Liver (tissue), 9 donors: ENCODE data around the gene ZNF160. TPM values are rescaled to one million over a fixed set of nuclear protein-coding genes. Genes with fewer than 3 reads are reported as not detected.
"Not testable (repeated sequence)": the region's sequence is repeated elsewhere in the genome, so short reads cannot be mapped to it uniquely, and the experiment has no call there.

Experiments used
- DNase-seq: peaks from one replicate; pipeline ENCODE4 v3.0.0-alpha.2; 2017; ENCODE audit warnings: low spot score
- H3K27ac ChIP-seq, 2 donors: one replicate each; pipeline ENCODE4 v1.7.0; 2013; ENCODE audit warnings: inconsistent platforms in 2 of 2, low read length in 2 of 2, control low read depth in 1 of 2, low read depth in 1 of 2, mild to moderate bottlenecking in 1 of 2
- H3K27me3 ChIP-seq, 4 donors: one replicate each; pipeline versions ENCODE4 v1.6.1 to v1.7.0; 2013; ENCODE audit warnings: low read length in 3 of 4, inconsistent platforms in 1 of 4, mild to moderate bottlenecking in 1 of 4, moderate library complexity in 1 of 4; ENCODE audit not compliant: control insufficient read depth in 4 of 4, insufficient read depth in 4 of 4
- H3K36me3 ChIP-seq, 4 donors: one replicate each; pipeline versions ENCODE4 v1.6.1 to v1.7.0; 2013; ENCODE audit warnings: low read length in 3 of 4, mild to moderate bottlenecking in 3 of 4, low read depth in 1 of 4, moderate library complexity in 1 of 4; ENCODE audit not compliant: control insufficient read depth in 4 of 4, insufficient read depth in 3 of 4
- H3K4me1 ChIP-seq, 4 donors: one replicate each; pipeline versions ENCODE4 v1.6.1 to v1.7.0; 2013; ENCODE audit warnings: low read length in 3 of 4, mild to moderate bottlenecking in 3 of 4, moderate library complexity in 1 of 4; ENCODE audit not compliant: control insufficient read depth in 4 of 4, insufficient read depth in 4 of 4
- H3K4me3 ChIP-seq, 3 donors: one replicate each; pipeline versions ENCODE4 v1.6.1 to v1.7.0; 2013; ENCODE audit warnings: low read length in 3 of 3, control low read depth in 1 of 3, low read depth in 1 of 3, mild to moderate bottlenecking in 1 of 3
- H3K9ac ChIP-seq, 2 donors: one replicate each; pipeline ENCODE4 v1.7.0; 2013; ENCODE audit warnings: low read length in 2 of 2, mild to moderate bottlenecking in 2 of 2, moderate library complexity in 2 of 2, control low read depth in 1 of 2, low read depth in 1 of 2
- H3K9me3 ChIP-seq, 4 donors: one replicate each; pipeline versions ENCODE4 v1.6.1 to v1.7.0; 2013; ENCODE audit warnings: low read length in 3 of 4; ENCODE audit not compliant: control insufficient read depth in 4 of 4
- EGR1 ChIP-seq, 2 donors: IDR thresholded peaks; 2 replicates each; pipeline ENCODE4 v1.6.1; 2016 to 2018; ENCODE audit warnings: antibody characterized with exemption in 2 of 2, low read depth in 2 of 2
- FOXA1 ChIP-seq: IDR thresholded peaks from 2 replicates; pipeline ENCODE4 v1.6.1; 2016; ENCODE audit warnings: antibody characterized with exemption
- FOXA2 ChIP-seq: IDR thresholded peaks from 2 replicates; pipeline ENCODE4 v1.6.1; 2016; ENCODE audit warnings: antibody characterized with exemption
- GABPA ChIP-seq, 2 donors: IDR thresholded peaks in 1 of 2; conservative IDR thresholded peaks in 1 of 2; 2 replicates each; pipeline ENCODE4 v1.6.1; 2016; ENCODE audit warnings: antibody characterized with exemption in 2 of 2, mild to moderate bottlenecking in 1 of 2, moderate library complexity in 1 of 2
- HNF4A ChIP-seq, 2 donors: conservative IDR thresholded peaks; 2 replicates each; pipeline ENCODE4 v1.6.1; 2016; ENCODE audit warnings: antibody characterized with exemption in 2 of 2, mild to moderate bottlenecking in 2 of 2
- HNF4G ChIP-seq: IDR thresholded peaks from 2 replicates; pipeline ENCODE4 v1.6.1; 2016; ENCODE audit warnings: antibody characterized with exemption
- MAX ChIP-seq: IDR thresholded peaks from 2 replicates; pipeline ENCODE4 v1.6.1; 2016; ENCODE audit warnings: antibody characterized with exemption
- NR2F2 ChIP-seq: IDR thresholded peaks from 2 replicates; pipeline ENCODE4 v1.6.1; 2016; ENCODE audit warnings: antibody characterized with exemption
- RAD21 ChIP-seq, 2 donors: IDR thresholded peaks; 2 replicates each; pipeline ENCODE4 v1.6.1; 2016; ENCODE audit warnings: antibody characterized with exemption in 2 of 2, mild to moderate bottlenecking in 2 of 2
- SP1 ChIP-seq: IDR thresholded peaks from 2 replicates; pipeline ENCODE4 v1.6.1; 2018; ENCODE audit warnings: antibody characterized with exemption, mild to moderate bottlenecking
- TAF1 ChIP-seq: conservative IDR thresholded peaks from 2 replicates; pipeline ENCODE4 v1.6.1; 2016; ENCODE audit warnings: antibody characterized with exemption, mild to moderate bottlenecking
- YY1 ChIP-seq: IDR thresholded peaks from 2 replicates; pipeline ENCODE4 v1.6.1; 2016; ENCODE audit warnings: antibody characterized with exemption, mild to moderate bottlenecking
- ZBTB33 ChIP-seq: IDR thresholded peaks from 2 replicates; pipeline ENCODE4 v1.6.1; 2016; ENCODE audit warnings: antibody characterized with exemption
- WGBS: extraction: QIAGEN DNeasy Blood & Tissue Kit; methylation state at CpG from one replicate; pipeline ENCODE4 v1.1.7; 2013; 5-methylcytosine and 5-hydroxymethylcytosine counted together
- polyA plus RNA-seq, 2 donors: library from polyadenylated mRNA; stranded (reverse) in 1 of 2; unstranded in 1 of 2; fragments of 200-250 nt in 1 of 2; fragments of >200 nt in 1 of 2; fragmentation: Nextera tagmentation in 1 of 2; extraction: Ambion mirVana in 1 of 2; gene quantifications; one replicate each; pipeline versions ENCODE4 v1.2.1 to v1.2.3, GENCODE V29; 2013 to 2015
- total RNA-seq, 2 donors: library from RNA; depleted of rRNA; stranded (reverse); fragments of >200 nt; gene quantifications; one replicate each; pipeline ENCODE4 v1.2.3, GENCODE V29; 2014
- TF ChIP-seq, protein P1 (sequence below): IDR thresholded peaks from 2 replicates; pipeline ENCODE4 v1.6.1; 2016; ENCODE audit warnings: antibody characterized with exemption
- TF ChIP-seq, protein P2 (sequence below): IDR thresholded peaks from 2 replicates; pipeline ENCODE4 v1.6.1; 2016; ENCODE audit warnings: antibody characterized with exemption, mild to moderate bottlenecking
- donor health status: healthy.
- donor health status: healthy.
- donor health status: healthy.
- donor health status: healthy.
- donor health status: healthy.

Gene ZNF160
- total and polyA plus RNA-seq, 4 donors: 6.3 to 30.1 (median 8.0) TPM

DNA sequence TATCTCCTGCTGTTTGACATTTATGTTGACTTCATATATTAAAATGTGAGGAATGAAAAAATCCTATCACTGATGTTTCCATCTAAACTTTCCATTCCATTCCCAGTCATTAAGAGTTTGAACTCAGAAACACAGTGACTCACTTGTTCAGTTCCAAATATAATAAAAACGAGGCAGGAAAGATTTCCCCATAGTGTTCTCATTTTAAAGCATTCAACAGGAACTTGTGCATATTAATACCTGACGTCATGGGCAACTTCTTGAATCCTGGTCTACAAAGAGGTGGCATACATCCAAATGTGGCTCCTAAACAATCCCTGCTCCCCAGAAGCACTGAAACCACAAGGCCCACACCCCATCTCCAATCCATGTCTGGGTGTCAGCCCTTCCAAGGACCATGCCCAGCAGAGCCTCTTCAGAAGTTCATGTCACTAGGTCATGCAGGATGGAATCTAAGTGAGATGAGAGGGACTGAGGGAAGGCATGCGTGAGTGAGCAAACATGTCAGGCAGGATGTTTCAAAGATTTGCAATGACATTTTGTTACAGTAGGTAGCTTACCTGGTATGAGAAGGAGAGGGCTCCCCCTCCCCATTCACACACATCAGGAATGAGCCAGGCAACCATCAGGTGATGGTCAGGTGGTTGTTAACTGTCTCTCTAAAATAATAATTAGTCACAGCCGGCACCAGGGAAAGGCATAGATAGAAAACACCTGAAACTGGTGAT, 68.1 kb downstream of the ZNF160 start:
- 63% methylated on average over 4 of the region's 4 CpGs for WGBS
- no peak overlapping the region for H3K4me3 ChIP-seq
- peaks cover 0 to 8% (median 1%) of the 10 kb centered on the region in 4 donors for H3K27me3 ChIP-seq
- no peak for DNase-seq
- no peaks in the 10 kb centered on the region for H3K36me3 ChIP-seq
- H3K9me3 ChIP-seq: peaks cover 17 to 65% (median 19%) of the 10 kb centered on the region in 4 donors
- H3K4me1 ChIP-seq: no peaks in the 10 kb centered on the region
- TF ChIP-seq, protein P1, sequence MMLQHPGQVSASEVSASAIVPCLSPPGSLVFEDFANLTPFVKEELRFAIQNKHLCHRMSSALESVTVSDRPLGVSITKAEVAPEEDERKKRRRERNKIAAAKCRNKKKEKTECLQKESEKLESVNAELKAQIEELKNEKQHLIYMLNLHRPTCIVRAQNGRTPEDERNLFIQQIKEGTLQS: no peak
- H3K9ac ChIP-seq: no peak overlapping the region
- no peak overlapping the region for H3K27ac ChIP-seq

GRCh38 chr19:53034054-53034453, 69.2 kb downstream of the ZNF160 start:
- H3K36me3 ChIP-seq: no peaks in the 10 kb centered on the region
- H3K4me1 ChIP-seq: no peaks in the 10 kb centered on the region
- DNase-seq: no peak
- peaks cover 16 to 58% (median 22%) of the 10 kb centered on the region in 4 donors for H3K9me3 ChIP-seq
- TF ChIP-seq, protein P1: no peak
- TF ChIP-seq FOXA2: no peak
- no peak for TF ChIP-seq TAF1
- TF ChIP-seq GABPA (IDR thresholded peaks at IDR 0.05 in 1 of 2, conservative IDR thresholded peaks at IDR 0.05 in 1 of 2): no peak
- no peak for TF ChIP-seq HNF4A (conservative IDR thresholded peaks at IDR 0.05)
- no peak for TF ChIP-seq FOXA1
- no peak for TF ChIP-seq SP1
- no peak for TF ChIP-seq RAD21 (IDR thresholded peaks at IDR 0.05)
- TF ChIP-seq NR2F2: no peak
- TF ChIP-seq ZBTB33: no peak
- no peak for TF ChIP-seq HNF4G
- TF ChIP-seq YY1: no peak
- TF ChIP-seq, protein P2, sequence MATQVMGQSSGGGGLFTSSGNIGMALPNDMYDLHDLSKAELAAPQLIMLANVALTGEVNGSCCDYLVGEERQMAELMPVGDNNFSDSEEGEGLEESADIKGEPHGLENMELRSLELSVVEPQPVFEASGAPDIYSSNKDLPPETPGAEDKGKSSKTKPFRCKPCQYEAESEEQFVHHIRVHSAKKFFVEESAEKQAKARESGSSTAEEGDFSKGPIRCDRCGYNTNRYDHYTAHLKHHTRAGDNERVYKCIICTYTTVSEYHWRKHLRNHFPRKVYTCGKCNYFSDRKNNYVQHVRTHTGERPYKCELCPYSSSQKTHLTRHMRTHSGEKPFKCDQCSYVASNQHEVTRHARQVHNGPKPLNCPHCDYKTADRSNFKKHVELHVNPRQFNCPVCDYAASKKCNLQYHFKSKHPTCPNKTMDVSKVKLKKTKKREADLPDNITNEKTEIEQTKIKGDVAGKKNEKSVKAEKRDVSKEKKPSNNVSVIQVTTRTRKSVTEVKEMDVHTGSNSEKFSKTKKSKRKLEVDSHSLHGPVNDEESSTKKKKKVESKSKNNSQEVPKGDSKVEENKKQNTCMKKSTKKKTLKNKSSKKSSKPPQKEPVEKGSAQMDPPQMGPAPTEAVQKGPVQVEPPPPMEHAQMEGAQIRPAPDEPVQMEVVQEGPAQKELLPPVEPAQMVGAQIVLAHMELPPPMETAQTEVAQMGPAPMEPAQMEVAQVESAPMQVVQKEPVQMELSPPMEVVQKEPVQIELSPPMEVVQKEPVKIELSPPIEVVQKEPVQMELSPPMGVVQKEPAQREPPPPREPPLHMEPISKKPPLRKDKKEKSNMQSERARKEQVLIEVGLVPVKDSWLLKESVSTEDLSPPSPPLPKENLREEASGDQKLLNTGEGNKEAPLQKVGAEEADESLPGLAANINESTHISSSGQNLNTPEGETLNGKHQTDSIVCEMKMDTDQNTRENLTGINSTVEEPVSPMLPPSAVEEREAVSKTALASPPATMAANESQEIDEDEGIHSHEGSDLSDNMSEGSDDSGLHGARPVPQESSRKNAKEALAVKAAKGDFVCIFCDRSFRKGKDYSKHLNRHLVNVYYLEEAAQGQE: no peak
- TF ChIP-seq EGR1 (IDR thresholded peaks at IDR 0.05; ENCODE audit: low read depth in 2 of 2): no peak
- TF ChIP-seq MAX: no peak
- peaks cover 0 to 8% (median 1%) of the 10 kb centered on the region in 4 donors for H3K27me3 ChIP-seq
- no peak overlapping the region for H3K27ac ChIP-seq
- no peak overlapping the region for H3K9ac ChIP-seq
- no peak overlapping the region for H3K4me3 ChIP-seq
- 90% methylated on average over 2 of the region's 2 CpGs for WGBS

DNA sequence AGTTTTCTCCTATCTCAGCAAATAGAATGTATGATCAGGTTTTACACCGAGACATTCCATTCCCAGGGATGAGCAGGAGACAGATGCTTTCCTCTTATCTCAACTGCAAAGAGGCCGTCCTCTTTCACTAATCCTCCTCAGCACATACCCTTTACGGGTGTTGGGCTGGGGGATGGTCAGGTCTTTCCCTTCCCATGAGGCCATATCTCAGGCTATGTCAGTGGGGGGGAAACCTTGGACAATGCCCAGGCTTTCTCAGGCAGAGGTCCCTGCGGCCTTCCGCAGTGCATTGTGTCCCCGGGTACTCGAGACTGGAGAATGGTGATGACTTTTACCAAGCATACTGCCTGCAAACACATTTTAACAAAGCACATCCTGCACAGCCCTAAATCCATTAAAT, 74.9 kb downstream of the ZNF160 start:
- not testable (repeated sequence) for H3K36me3 ChIP-seq, H3K27ac ChIP-seq, H3K9ac ChIP-seq, H3K27me3 ChIP-seq, H3K4me3 ChIP-seq, DNase-seq, H3K4me1 ChIP-seq
- 22% methylated on average over 7 of the region's 7 CpGs for WGBS
- H3K9me3 ChIP-seq: peaks cover 4 to 32% (median 9%) of the 10 kb centered on the region in 4 donors
